WTC11 (cell line): Measurements from ENCODE around the gene NUP58. TPM values are rescaled to one million over a fixed set of nuclear protein-coding genes. Genes with fewer than 3 reads are reported as not detected.

Source experiments
- ATAC-seq: fragments of 200-7000 bp; cut with Tn5 transposase; 2 replicates; pipeline ENCODE4 v1.10.0; 2021; ENCODE audit warnings: mild to moderate bottlenecking, moderate library complexity
- CTCF ChIA-PET: fragments of 300-600 bp; sonication (Branson Sonifier 250); formaldehyde crosslinking; loops from one replicate; lab custom pipeline; 2021; ENCODE audit warnings: antibody characterized with exemption; lab: Charles Lee
- POLR2A ChIA-PET: fragments of 350-600 bp; sonication (Branson Sonifier 250); formaldehyde crosslinking; loops from one replicate; lab custom pipeline; 2021; ENCODE audit warnings: antibody characterized with exemption; lab: Charles Lee
- DNase-seq: peaks from one replicate; pipeline ENCODE4 v3.0.0; 2021; ENCODE audit warnings: low spot score
- H3K27ac Mint-ChIP-seq: 2 replicates; pipeline ENCODE4 v1.8.0; 2021; ENCODE audit warnings: mixed read lengths
- H3K27me3 Mint-ChIP-seq: 2 replicates; pipeline ENCODE4 v1.8.0; 2021; ENCODE audit warnings: low read depth, mild to moderate bottlenecking, moderate library complexity, mixed read lengths
- H3K36me3 Mint-ChIP-seq: 2 replicates; pipeline ENCODE4 v1.8.0; 2021; ENCODE audit warnings: mixed read lengths
- H3K4me1 Mint-ChIP-seq: 2 replicates; pipeline ENCODE4 v1.8.0; 2022; ENCODE audit warnings: mixed read lengths
- H3K4me3 Mint-ChIP-seq: 2 replicates; pipeline ENCODE4 v1.8.0; 2021; ENCODE audit warnings: mild to moderate bottlenecking, moderate library complexity, mixed read lengths
- H3K9me3 Mint-ChIP-seq: 2 replicates; pipeline ENCODE4 v1.8.0; 2021; ENCODE audit warnings: mixed read lengths
- AR ChIP-seq: fragments of 250-450 bp; sonication (Bioruptor Pico); IDR thresholded peaks from 2 replicates; pipeline ENCODE4 v1.9.0; 2021; ENCODE audit warnings: mild to moderate bottlenecking
- ATF1 ChIP-seq: sonication (generic); formaldehyde crosslinking; IDR thresholded peaks from 2 replicates; pipeline ENCODE4 v1.8.1; 2023; ENCODE audit warnings: mild to moderate bottlenecking, moderate library complexity, missing genetic modification reagents
- CDX4 ChIP-seq: fragments of 250-450 bp; sonication (Bioruptor Pico); IDR thresholded peaks from 2 replicates; pipeline ENCODE4 v1.9.0; 2021; ENCODE audit warnings: moderate library complexity, mild to moderate bottlenecking, inconsistent platforms, borderline replicate concordance
- CREB1 ChIP-seq: sonication (generic); formaldehyde crosslinking; IDR thresholded peaks from 2 replicates; pipeline ENCODE4 v1.8.0; 2023; ENCODE audit warnings: mild to moderate bottlenecking, missing genetic modification reagents
- E2F5 ChIP-seq: sonication (generic); formaldehyde crosslinking; IDR thresholded peaks from 2 replicates; pipeline ENCODE4 v1.8.1; 2022; ENCODE audit warnings: mild to moderate bottlenecking, moderate library complexity, missing genetic modification reagents
- IRF1 ChIP-seq: sonication (generic); formaldehyde crosslinking; IDR thresholded peaks from 2 replicates; pipeline ENCODE4 v1.8.0; 2023; ENCODE audit warnings: missing genetic modification reagents
- MXD4 ChIP-seq: fragments of 250-450 bp; sonication (Bioruptor Pico); IDR thresholded peaks from 2 replicates; pipeline ENCODE4 v1.8.0; 2021; ENCODE audit warnings: mild to moderate bottlenecking, moderate library complexity, borderline replicate concordance
- PRDM15 ChIP-seq: sonication (generic); formaldehyde crosslinking; IDR thresholded peaks from 2 replicates; pipeline ENCODE4 v1.8.0; 2022; ENCODE audit warnings: missing genetic modification reagents
- PRRX2 ChIP-seq: fragments of 250-450 bp; sonication (Bioruptor Pico); IDR thresholded peaks from 2 replicates; pipeline ENCODE4 v1.8.0; 2021; ENCODE audit warnings: mild to moderate bottlenecking
- SMAD4 ChIP-seq: sonication (generic); formaldehyde crosslinking; IDR thresholded peaks from 2 replicates; pipeline ENCODE4 v1.8.0; 2022; ENCODE audit warnings: mild to moderate bottlenecking, missing genetic modification reagents
- TCF7 ChIP-seq: sonication (generic); formaldehyde crosslinking; IDR thresholded peaks from 2 replicates; pipeline ENCODE4 v1.8.0; 2022; ENCODE audit warnings: mild to moderate bottlenecking, low read depth, missing genetic modification reagents, moderate library complexity
- USF2 ChIP-seq: sonication (generic); formaldehyde crosslinking; IDR thresholded peaks from 2 replicates; pipeline ENCODE4 v1.8.1; 2023; ENCODE audit warnings: mild to moderate bottlenecking, missing genetic modification reagents, moderate library complexity
- ZNF219 ChIP-seq: sonication (generic); formaldehyde crosslinking; IDR thresholded peaks from 2 replicates; pipeline ENCODE4 v1.8.0; 2023; ENCODE audit warnings: missing genetic modification reagents, mild to moderate bottlenecking, borderline replicate concordance
- ZNF396 ChIP-seq: fragments of 250-450 bp; sonication (Bioruptor Pico); IDR thresholded peaks from 2 replicates; pipeline ENCODE4 v1.8.0; 2021; ENCODE audit warnings: mild to moderate bottlenecking, moderate library complexity, borderline replicate concordance
- ZNF512 ChIP-seq: sonication (generic); formaldehyde crosslinking; IDR thresholded peaks from 2 replicates; pipeline ENCODE4 v1.8.1; 2022; ENCODE audit warnings: missing genetic modification reagents, borderline replicate concordance
- ZNF532 ChIP-seq: fragments of 250-450 bp; sonication (Bioruptor Pico); IDR thresholded peaks from 2 replicates; pipeline ENCODE4 v1.9.0; 2021; ENCODE audit warnings: mild to moderate bottlenecking, borderline replicate concordance
- ZSCAN18 ChIP-seq: fragments of 250-450 bp; sonication (Bioruptor Pico); IDR thresholded peaks from 2 replicates; pipeline ENCODE4 v2.1.2; 2022; ENCODE audit warnings: mild to moderate bottlenecking, moderate library complexity
- total RNA-seq: library from RNA; stranded (reverse); gene quantifications from 3 replicates; pipeline ENCODE4 v1.2.3, GENCODE V29; 2021

The NUP58 gene
- total RNA-seq, 1 experiment from 2014 or later, result 59.0 TPM

- TF ChIP-seq ZNF396 (CRISPR knock-in tag), result no peak
- no peak for TF ChIP-seq TCF7
- no peak for TF ChIP-seq PRRX2 (CRISPR knock-in tag)
Observed at GRCh38 chr13:25345576-25345975, 44.2 kb downstream of the NUP58 start (continued).

- Mint-ChIP-seq H3K4me3 (no peak overlapping the region), H3K9me3 (peaks cover 4% of the 10 kb centered on the region; the same call in 1 of the 2 replicates), H3K4me1 (peaks cover 33% of the 10 kb centered on the region), H3K27me3 (no peaks in the 10 kb centered on the region), H3K36me3 (peaks cover 5% of the 10 kb centered on the region; the same call in 1 of the 2 replicates), H3K27ac (peak overlapping the region; percentile 45; the same call in 1 of the 2 replicates)
- DNase-seq (no peak), ATAC-seq (peak; percentile 74)
- no peak for TF ChIP-seq CREB1 (CRISPR knock-in tag)
- no peak for TF ChIP-seq PRDM15 (CRISPR knock-in tag)
- TF ChIP-seq MXD4 (CRISPR knock-in tag), result no peak
- TF ChIP-seq IRF1 (CRISPR knock-in tag), result no peak
- TF ChIP-seq ZSCAN18, result no peak
- TF ChIP-seq ZNF512, result no peak
- no peak for TF ChIP-seq ATF1 (CRISPR knock-in tag)
- no peak for TF ChIP-seq AR
- TF ChIP-seq ZNF219 (CRISPR knock-in tag), result no peak
- TF ChIP-seq ZNF532 (CRISPR knock-in tag), result no peak
- no peak for TF ChIP-seq E2F5 (CRISPR knock-in tag)
- TF ChIP-seq TCF7, result no peak
- no peak for TF ChIP-seq CDX4
- no peak for TF ChIP-seq USF2 (CRISPR knock-in tag)
- TF ChIP-seq SMAD4 (CRISPR knock-in tag), result no peak
- POLR2A ChIA-PET, result no interaction called here
- CTCF ChIA-PET, result interaction anchor here (0.6 kb wide), 1 partner anchor 1231 kb away, joined by 5 read pairs; no protein-coding TSS in a partner anchor
Observed at GRCh38 chr13:25347151-25347550, 45.7 kb downstream of the NUP58 start.
